Effector memory CD4-positive, alpha-beta T cell (primary cell): ENCODE measurements around the gene ETV7.
"Not testable (repeated sequence)": the region's sequence is repeated elsewhere in the genome, so short reads cannot be mapped to it uniquely, and the experiment has no call there.

Experiments used
- DNase-seq, 3 donors: peaks; one replicate each; pipeline ENCODE4 v3.0.0-alpha.2; 2020
- H3K27ac ChIP-seq: 2 replicates; pipeline ENCODE4 v1.7.0; 2013; ENCODE audit warnings: mild to moderate bottlenecking, low read length, moderate library complexity; ENCODE audit not compliant: insufficient read depth, poor library complexity, severe bottlenecking
- H3K27me3 ChIP-seq: replicated peaks from 2 replicates; pipeline ENCODE4 v1.7.0; 2013; ENCODE audit warnings: mild to moderate bottlenecking, low read length; ENCODE audit not compliant: insufficient read depth, control insufficient read depth, poor library complexity, severe bottlenecking
- H3K36me3 ChIP-seq: 2 replicates; pipeline ENCODE4 v1.7.0; 2013; ENCODE audit warnings: mild to moderate bottlenecking, low read length, moderate library complexity; ENCODE audit not compliant: control insufficient read depth, insufficient read depth
- H3K4me1 ChIP-seq: 2 replicates; pipeline ENCODE4 v1.7.0; 2013; ENCODE audit warnings: low read length, mild to moderate bottlenecking; ENCODE audit not compliant: control insufficient read depth, insufficient read depth, poor library complexity, severe bottlenecking
- H3K4me3 ChIP-seq: 2 replicates; pipeline ENCODE4 v1.7.0; 2013; ENCODE audit warnings: low read length, low read depth, mild to moderate bottlenecking; ENCODE audit not compliant: insufficient read depth, poor library complexity, severe bottlenecking
- H3K9me3 ChIP-seq: 2 replicates; pipeline ENCODE4 v1.7.0; 2013; ENCODE audit warnings: mild to moderate bottlenecking, low read length, moderate library complexity; ENCODE audit not compliant: control insufficient read depth

ETV7 gene

DNA sequence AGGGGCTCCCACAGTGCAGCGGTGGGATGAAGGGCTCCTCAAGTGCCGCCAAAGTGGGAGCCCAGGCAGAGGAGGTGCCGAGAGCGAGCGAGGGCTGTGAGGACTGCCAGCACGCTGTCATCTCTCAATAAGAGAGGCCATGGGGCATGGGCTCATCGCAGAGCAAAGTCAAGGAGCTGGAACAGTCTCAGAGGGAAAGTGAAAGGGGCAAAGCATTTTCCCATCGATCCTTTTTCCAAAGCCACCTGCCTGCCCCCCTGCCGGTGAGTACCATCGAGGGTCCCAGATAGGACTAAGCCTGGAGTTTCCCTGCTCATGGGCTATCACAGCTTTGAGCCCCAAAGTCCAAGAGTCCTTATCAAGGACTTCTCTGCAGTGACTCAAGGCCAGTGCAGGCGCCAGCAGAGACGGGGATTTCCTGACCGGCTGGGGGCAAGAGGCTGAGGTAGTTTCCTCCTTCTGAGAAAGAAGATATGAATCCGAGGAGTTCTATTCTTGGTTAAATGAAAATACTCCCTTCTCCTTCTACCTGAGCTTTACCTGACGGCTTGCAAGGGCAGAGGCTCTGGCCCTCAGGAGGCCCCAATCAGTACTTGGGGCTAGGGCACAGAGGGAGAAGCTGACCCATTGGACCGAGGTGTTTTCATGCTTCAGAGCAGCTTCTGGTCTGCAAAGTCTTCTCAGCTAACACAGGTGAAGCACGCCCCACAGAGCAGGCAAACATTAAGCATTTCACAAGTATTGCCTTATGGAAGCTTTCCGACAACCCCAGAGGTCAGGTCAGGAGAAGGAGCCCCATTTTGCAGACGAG lies 22.6 kb downstream of the ETV7 start:
- Histone ChIP-seq H3K4me3 (no peak overlapping the region), H3K36me3 (no peaks in the 10 kb centered on the region), H3K27ac (no peak overlapping the region), H3K9me3 (no peaks in the 10 kb centered on the region), H3K27me3 (no peaks in the 10 kb centered on the region), H3K4me1 (no peaks in the 10 kb centered on the region)
- no peak for DNase-seq

DNA sequence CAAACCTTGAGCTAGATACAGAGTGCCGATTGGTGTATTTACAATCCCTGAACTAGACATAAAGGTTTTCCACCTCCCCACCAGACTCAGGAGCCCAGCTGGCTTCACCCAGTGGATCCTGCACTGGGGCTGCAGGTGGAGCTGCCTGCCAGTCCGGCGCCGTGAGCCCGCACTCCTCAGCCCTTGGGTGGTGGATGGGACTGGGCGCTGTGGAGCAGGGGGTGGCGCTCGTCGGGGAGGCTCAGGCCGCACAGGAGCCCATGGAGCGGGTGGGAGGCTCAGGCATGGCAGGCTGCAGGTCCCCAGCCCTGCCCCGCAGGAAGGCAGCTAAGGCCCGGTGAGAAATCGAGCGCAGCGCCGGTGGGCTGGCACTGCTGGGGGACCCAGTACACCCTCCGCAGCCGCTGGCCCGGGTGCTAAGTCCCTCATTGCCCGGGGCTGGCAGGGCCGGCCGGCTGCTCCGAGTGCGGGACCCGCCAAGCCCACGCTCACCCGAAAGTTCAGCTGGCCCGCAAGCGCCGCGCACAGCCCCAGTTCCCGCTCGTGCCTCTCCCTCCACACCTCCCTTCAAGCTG lies 23.3 kb downstream of the ETV7 start:
- not testable (repeated sequence) for H3K27ac ChIP-seq, H3K36me3 ChIP-seq, H3K4me1 ChIP-seq, H3K4me3 ChIP-seq, DNase-seq, H3K27me3 ChIP-seq, H3K9me3 ChIP-seq

DNA sequence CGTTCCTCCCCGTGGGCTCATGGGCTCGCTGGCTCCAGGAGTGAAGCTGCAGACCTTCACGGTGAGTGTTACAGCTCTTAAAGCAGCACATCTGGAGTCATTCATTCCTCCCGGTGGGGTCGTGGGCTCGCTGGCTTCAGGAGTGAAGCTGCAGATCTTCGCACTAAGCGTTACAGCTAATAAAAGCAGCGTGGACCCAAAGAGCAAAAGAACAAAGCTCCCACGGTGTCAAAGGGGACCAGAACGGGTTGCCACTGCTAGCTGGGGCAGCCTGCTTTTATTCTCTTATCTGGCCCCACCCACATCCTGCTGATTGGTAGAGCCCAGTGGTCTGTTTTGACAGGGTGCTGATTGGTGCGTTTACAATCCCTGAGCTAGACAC lies 24.1 kb downstream of the ETV7 start:
- not testable (repeated sequence) for H3K9me3 ChIP-seq, H3K27ac ChIP-seq, H3K36me3 ChIP-seq, H3K27me3 ChIP-seq, H3K4me1 ChIP-seq, DNase-seq, H3K4me3 ChIP-seq

DNA sequence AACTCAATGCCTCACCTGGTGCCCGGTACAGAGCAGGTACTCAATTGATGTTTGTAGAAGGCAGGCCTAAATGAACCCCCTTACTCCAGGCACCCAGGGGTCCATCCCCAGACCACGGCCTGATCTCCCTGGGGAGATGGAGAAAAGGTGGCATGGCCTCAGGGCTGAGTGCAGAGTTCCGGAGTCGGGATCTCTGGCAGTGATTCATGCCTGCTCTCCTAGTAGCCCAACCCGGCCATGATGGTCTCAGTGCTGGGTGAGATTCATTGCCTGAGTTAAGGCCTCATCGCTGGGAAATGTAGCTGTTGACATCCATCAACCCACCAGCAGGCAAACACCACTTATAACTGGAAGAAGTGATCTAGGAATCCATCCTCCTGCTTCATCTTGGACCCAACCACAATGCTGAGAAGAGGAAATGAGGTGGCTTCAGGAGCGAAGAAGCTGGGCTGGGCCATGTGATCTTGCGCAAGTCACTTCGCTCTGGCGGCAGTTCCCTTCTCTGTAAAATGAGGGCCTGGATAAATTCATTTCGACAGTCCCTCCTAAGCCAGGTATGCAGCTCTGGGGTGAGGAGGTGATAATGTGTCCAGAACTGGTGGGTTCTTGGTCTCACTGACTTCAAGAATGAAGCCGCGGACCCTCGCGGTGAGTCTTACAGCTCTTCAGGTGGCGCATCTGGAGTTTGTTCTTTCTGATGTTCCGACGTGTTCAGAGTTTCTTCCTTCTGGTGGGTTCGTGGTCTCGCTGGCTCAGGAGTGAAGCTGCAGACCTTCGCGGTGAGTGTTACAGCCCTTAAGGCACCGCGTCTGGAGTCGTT lies 24.7 kb downstream of the ETV7 start:
- Histone ChIP-seq H3K4me3 (no peak overlapping the region), H3K27me3 (no peaks in the 10 kb centered on the region), H3K4me1 (no peaks in the 10 kb centered on the region), H3K27ac (no peak overlapping the region), H3K36me3 (no peaks in the 10 kb centered on the region), H3K9me3 (no peaks in the 10 kb centered on the region)
- DNase-seq, result no peak

DNA sequence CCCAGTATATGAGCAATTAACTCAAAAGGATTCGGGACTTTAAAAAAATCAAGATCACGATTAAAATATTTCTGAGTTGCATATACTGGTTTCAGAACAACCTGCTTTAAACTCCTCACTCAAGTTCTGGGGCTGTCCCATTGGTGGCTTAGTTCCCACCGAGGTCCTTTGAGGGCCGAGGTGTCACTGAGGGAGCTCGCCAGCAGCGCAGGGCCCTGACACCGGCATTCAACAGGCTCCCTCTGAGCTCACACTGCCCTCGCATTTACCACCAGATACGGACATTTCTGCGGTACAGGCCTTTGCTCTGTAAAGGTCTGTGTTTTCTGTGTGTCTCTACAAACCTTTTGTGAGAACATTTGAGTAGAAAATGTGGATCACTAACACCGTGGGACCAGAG lies 26.4 kb downstream of the ETV7 start:
- Histone ChIP-seq H3K27ac (no peak overlapping the region), H3K27me3 (no peaks in the 10 kb centered on the region)
- DNase-seq, result no peak

DNA sequence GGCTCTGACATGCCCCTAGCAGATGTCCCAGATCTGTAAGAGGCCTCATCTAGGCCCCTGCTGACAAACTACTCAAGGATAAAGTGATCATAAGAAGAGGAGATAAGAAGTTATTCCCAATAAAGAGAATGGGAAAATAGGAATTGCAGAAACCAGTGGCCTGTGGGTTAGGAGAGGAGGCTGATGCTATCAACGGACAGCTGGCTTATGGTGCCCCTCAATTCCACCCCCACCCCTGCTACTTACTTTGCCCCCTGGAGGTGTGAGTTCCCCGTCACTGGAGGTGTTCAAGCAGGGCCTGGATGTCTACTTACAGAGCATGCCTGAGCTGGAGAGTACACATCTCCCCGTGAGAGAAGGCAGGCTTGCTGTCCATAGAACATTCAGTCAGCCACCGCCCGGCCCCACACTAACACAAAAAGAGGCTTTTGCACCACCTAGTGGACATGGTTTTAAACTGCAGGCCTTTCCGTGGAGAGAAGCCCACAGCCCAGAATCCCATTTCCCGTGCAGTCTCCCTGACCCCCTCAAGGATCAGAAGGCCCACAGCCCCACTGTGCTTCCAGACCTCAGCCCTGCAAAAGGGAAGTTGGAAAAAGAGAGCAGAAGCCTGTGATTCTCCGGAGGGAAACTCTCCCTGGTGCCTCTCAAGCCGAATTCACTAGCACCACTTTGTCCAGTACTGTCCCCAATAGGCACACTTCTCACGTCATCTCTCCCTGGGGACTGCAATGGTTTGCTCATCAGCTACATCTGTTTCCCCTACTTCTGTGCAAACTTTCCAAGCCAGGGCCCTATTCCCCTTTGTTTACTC lies 27.0 kb downstream of the ETV7 start:
- no peak overlapping the region for H3K27ac ChIP-seq
- H3K36me3 ChIP-seq, result no peaks in the 10 kb centered on the region
- no peak overlapping the region for H3K4me3 ChIP-seq
- H3K4me1 ChIP-seq, result no peaks in the 10 kb centered on the region
- H3K27me3 ChIP-seq, result no peaks in the 10 kb centered on the region
- DNase-seq, result peak; percentile 27 to 56 (median 41)
- no peaks in the 10 kb centered on the region for H3K9me3 ChIP-seq

More for the DNA sequence above, 26.4 kb downstream of the ETV7 start:
- Histone ChIP-seq H3K4me1 (no peaks in the 10 kb centered on the region), H3K4me3 (no peak overlapping the region), H3K36me3 (no peaks in the 10 kb centered on the region), H3K9me3 (no peaks in the 10 kb centered on the region)

DNA sequence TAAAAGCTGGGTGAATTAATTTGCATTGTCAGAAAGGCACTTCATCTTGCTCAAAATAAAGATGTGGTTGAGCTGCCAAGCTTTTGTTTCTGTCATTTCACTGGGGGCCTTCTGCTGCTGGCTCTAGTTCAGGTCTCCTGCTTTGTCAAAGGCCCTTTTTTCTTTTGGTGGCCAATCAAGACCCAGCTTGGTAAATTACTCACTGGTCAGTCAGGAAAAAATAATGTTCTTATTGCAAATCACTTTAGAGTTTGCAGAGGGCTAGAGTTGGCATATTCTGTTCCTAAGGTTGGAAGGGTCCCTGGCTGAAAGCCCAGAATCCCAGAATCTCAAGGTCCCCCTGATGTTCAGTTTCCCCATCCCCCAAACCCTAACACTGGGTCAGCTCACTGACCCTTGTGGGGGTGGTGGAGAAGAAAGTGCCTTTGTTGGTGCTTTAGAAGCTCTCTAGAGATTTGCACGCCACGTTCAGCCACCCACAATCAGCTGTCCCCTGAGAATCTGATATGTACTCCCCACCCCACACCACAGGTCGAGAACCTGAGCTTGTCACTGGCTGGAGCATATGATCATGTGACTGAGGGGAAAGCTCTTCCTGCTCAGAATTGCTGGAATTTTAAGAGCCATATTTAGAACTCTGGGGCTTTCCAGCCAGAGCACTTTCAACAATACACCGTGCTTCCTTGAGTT lies 29.1 kb downstream of the ETV7 start:
- no peaks in the 10 kb centered on the region for H3K9me3 ChIP-seq
- no peaks in the 10 kb centered on the region for H3K27me3 ChIP-seq
- no peak overlapping the region for H3K27ac ChIP-seq
- H3K4me1 ChIP-seq, result no peaks in the 10 kb centered on the region
- no peak overlapping the region for H3K4me3 ChIP-seq
- H3K36me3 ChIP-seq, result no peaks in the 10 kb centered on the region
- DNase-seq, result no peak

DNA sequence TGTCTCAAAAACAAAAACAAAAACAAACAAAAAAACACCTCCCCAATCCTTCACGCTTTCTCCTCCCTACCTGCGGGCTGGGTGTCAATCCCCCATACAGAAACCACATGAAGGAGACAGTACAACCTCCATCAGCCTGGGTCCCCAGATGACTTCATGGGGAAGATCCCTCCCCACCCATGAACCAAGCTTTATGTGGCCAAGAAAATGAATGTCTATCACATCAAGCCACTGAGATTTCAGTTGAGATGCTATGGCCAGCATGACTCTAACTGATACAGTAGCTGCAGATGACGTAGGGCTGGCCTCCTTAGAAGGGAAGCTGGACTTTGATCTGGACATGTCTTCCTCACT lies 29.6 kb downstream of the ETV7 start:
- Histone ChIP-seq H3K27me3 (no peaks in the 10 kb centered on the region), H3K36me3 (no peaks in the 10 kb centered on the region), H3K4me1 (no peaks in the 10 kb centered on the region), H3K9me3 (no peaks in the 10 kb centered on the region), H3K27ac (no peak overlapping the region), H3K4me3 (no peak overlapping the region)
- DNase-seq, result no peak

DNA sequence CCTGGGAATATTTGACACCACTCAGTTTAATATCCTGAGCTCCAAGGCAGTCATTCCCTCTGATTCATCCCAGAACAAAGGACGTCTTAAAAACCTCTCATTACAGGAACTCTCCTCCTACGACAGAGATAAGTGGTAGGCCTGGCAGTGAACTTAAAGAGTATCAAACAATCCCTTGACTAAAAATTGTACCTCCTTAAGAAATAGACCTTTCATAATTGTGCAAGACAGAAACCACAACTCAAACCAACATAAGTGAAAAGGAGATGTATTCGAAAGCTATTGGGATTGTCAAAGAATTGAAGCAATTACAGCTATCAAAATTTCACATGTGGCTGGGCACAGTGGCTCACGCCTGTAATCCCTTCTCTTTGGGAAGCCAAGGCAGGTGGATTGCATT lies 31.6 kb downstream of the ETV7 start:
- H3K4me1 ChIP-seq, result no peaks in the 10 kb centered on the region
- H3K27ac ChIP-seq, result no peak overlapping the region
- H3K27me3 ChIP-seq, result no peaks in the 10 kb centered on the region
- no peaks in the 10 kb centered on the region for H3K9me3 ChIP-seq
- H3K4me3 ChIP-seq, result no peak overlapping the region
- no peak for DNase-seq
- H3K36me3 ChIP-seq, result no peaks in the 10 kb centered on the region
